Hindlimb muscle (tissue), 1 donor: ENCODE measurements around the gene VSTM5. TPM values are rescaled to one million over a fixed set of nuclear protein-coding genes. Genes with fewer than 3 reads are reported as not detected.
"Not testable (repeated sequence)": the region's sequence is repeated elsewhere in the genome, so short reads cannot be mapped to it uniquely, and the experiment has no call there.

Experiments used
- DNase-seq: peaks from one replicate; pipeline ENCODE4 v3.0.0-alpha.2; 2013
- polyA plus RNA-seq: library from polyadenylated mRNA; unstranded; fragments of 120-200 nt; gene quantifications from one replicate; pipeline ENCODE4 v1.2.1, GENCODE V29; 2013; ENCODE audit not compliant: insufficient read length

Gene VSTM5
- polyA plus RNA-seq = 0.41 TPM

GRCh38 chr11:93850594-93851018 lies at the start of gene VSTM5:
TSS of gene VSTM5 (minus strand) at chr11:93850618. CDS start at chr11:93850502, 116 bp downstream.
- no peak for DNase-seq

- DNase-seq = peak; percentile 45
Measured at GRCh38 chr11:93895106-93895862, 44.9 kb upstream of the VSTM5 start.

GRCh38 chr11:93890391-93891051 lies 40.1 kb upstream of the VSTM5 start:
- DNase-seq = no peak

- no peak for DNase-seq
Measured at GRCh38 chr11:93887111-93887510, 36.7 kb upstream of the VSTM5 start.

GRCh38 chr11:93879114-93879513 lies 28.7 kb upstream of the VSTM5 start:
- not testable (repeated sequence) for DNase-seq

- no peak for DNase-seq
Measured at GRCh38 chr11:93875637-93876036, 25.2 kb upstream of the VSTM5 start.

GRCh38 chr11:93871526-93871925 lies 21.1 kb upstream of the VSTM5 start:
- no peak for DNase-seq

GRCh38 chr11:93870616-93871015 lies 20.2 kb upstream of the VSTM5 start:
- no peak for DNase-seq

- DNase-seq = no peak
Measured at GRCh38 chr11:93869830-93870229, 19.4 kb upstream of the VSTM5 start.

- not testable (repeated sequence) for DNase-seq
Measured at GRCh38 chr11:93868404-93868803, 18.0 kb upstream of the VSTM5 start.

- no peak for DNase-seq
Measured at GRCh38 chr11:93861808-93862207, 11.4 kb upstream of the VSTM5 start.

- DNase-seq = no peak
Measured at GRCh38 chr11:93858121-93858775, 7.8 kb upstream of the VSTM5 start.

GRCh38 chr11:93857413-93858120 lies 7.1 kb upstream of the VSTM5 start:
- DNase-seq = no peak

GRCh38 chr11:93852242-93852641 lies 1.8 kb upstream of the VSTM5 start:
- DNase-seq = no peak

GRCh38 chr11:93849751-93850593 lies 446 bp downstream of the VSTM5 start:
- DNase-seq = no peak

GRCh38 chr11:93849201-93849600 lies 1.2 kb downstream of the VSTM5 start:
- no peak for DNase-seq

GRCh38 chr11:93846411-93846810 lies 4.0 kb downstream of the VSTM5 start:
- no peak for DNase-seq

- no peak for DNase-seq
Measured at GRCh38 chr11:93845181-93846092, 5.0 kb downstream of the VSTM5 start.

GRCh38 chr11:93844568-93844967 lies 5.8 kb downstream of the VSTM5 start:
- DNase-seq = no peak

- no peak for DNase-seq
Measured at GRCh38 chr11:93843906-93844305, 6.5 kb downstream of the VSTM5 start.

- no peak for DNase-seq
Measured at GRCh38 chr11:93842461-93842860, 8.0 kb downstream of the VSTM5 start.
